Activated T-helper 9 cell treated with anti-CD3 and anti-CD28 coated beads, Interleukin-2, amount 50 U/mL, for 16 hours (primary cell): ENCODE measurements around the gene NFX1.

Experiments used
- DNase-seq: peaks from one replicate; pipeline ENCODE4 v3.0.0-alpha.2; 2020; ENCODE audit warnings: low read depth

Gene NFX1

DNA sequence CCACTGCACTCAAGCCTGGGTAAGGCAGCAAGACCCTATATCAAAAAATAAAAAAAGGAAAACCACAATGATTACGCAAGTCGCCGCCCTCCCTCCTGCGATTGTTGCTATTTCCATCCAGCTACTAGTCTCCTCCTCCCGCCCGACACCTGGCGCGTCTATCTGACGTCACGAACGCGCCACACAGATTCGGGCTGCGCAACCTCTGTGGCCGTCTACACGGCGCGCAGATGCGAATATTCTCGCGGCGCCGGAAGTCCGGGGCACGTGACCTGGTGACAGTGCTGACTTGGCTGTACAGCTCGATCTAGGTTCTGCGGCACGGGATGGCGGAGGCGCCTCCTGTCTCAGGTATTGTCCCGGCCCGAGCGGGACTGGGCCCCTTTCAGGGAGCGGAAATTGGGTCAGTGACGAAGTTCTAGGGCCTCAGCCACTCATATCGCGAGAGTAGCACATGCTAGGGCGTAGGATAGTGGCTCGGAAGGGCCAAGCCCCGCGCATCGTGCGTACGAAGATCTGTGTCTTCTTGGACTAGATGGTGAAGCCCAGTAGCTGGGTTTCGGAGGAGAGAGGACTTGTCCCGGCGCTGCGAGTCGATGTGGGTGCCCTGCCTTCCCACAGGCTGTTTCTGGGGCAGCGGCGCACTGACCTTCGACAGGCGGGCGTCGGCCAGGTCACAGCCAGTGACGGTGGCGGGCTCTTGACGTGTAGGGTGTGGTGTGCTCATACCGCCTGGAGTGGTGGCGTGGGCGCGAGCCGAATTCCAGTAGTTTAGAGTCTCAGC is at the start of gene NFX1:
Gene NFX1, plus strand, starts transcription at position 270 of the 784 bp plus-strand sequence. Its CDS starts 57 bp downstream, at position 327.
- peak; percentile 98 for DNase-seq

DNA sequence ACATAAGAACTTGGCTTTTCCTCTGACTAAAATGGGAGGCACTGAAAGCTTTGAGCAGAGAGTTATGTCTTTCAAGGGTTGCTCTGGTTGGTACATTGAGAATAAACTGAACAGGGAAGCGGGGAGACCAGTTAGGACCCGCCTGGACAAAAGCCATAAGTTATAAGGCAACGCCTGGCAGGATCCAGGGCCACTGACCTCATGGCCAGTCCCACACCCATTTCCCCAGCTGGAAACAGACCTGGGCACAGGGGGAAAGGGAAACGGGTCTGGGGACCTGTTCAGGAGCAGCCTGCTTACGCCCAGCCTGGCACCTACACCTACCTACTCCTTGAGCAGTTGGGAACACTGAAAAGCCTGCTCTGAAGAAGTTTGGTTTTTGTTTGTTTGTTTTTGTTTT is 49.0 kb upstream of the NFX1 start:
- no peak for DNase-seq

DNA sequence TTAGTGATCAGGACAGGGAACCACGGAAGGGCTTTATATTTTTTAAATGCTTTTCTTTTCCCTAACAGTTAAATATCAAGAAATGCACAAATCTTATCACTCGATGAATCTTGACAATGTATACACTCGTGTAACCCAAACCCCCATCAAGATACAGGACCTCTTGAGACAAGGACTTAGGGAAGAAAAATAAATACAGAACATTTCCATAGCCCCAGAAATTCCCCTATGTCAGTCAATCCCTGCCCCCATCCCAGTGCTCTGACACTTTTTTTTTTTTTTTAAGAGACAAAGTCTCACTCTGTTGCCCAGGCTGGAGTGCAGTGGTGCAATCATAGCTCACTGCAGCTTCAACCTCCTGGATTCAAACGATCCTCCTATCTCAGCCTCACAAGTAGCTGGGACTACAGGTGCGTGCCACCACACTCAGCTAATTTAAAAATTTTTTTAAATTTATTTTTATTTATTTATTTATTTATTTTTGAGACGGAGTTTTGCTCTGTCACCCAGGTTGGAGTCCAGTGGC is 47.6 kb upstream of the NFX1 start:
- no peak for DNase-seq

DNA sequence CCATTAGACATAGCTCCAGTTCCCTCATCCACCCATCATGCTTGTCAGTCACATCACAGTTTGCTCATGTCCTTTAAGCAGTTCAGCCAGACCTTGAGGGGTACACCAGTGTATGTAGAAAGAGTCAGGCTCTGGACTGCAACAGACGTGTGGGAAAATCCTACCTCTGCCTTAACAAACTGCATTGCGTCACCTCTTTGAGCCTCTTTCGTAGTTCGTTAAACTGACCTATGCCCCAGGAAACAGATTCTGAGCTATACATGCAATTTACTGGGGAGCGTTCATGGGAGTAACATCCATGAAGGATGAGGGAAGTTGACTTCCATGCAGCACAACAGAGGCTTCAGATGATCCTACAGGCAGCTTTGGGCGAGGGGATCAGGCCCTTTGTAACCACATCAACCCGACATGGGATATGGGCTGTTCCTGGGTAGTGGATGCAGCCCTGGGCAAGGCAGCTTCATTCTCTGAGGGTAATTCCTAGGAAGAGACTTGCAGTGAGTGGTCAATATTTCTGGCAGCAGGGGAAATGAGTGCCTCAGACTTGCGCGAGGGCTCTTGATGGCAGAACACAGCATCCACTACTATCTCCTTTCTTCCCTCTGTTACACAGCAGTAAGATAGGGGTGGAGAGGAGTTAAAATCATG is 46.1 kb upstream of the NFX1 start:
- DNase-seq = no peak

DNA sequence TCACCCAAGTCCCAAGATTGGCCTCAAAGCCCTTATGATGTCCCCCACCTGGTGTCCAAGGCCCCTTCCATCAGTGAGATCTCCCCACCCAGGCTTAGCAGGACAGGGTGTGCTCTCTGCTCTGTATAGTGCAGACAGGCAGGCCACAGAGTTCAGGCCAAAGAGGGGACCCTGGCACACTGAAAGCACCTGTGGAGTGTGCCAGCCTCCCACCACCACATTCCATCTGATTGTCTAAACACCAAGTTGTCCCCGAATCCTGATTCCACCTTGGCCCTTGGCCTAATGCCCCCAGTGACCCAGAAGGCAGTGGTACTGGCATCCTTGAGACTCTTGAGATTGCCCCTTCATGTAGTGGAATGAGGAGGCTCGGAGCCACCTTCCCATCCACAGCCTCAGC is 45.0 kb upstream of the NFX1 start:
- no peak for DNase-seq

DNA sequence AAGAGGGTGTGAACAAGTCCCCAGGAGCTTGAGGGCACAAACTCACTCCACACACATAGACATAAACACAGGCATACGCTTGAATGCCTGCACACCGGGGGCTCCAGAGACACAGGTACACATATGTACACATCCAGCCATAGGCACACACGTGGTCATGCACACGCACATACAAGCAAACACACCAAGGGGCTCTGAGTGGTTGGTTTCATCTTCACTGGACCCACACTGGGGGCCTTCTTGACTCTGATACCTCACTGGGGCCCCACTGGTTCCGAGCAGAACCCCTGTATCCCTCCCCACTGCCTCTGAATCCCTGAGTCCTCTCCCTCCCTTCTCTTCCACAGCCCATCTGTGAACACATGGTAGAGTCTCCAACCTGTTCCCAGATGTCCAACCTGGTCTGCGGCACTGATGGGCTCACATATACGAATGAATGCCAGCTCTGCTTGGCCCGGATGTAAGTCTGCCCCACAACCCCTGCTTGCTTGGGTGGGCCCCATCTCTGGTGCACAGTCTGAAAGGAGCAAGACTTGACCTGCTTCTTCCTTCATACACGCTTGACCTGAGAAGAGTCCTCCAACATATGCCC is 44.0 kb upstream of the NFX1 start:
- no peak for DNase-seq

DNA sequence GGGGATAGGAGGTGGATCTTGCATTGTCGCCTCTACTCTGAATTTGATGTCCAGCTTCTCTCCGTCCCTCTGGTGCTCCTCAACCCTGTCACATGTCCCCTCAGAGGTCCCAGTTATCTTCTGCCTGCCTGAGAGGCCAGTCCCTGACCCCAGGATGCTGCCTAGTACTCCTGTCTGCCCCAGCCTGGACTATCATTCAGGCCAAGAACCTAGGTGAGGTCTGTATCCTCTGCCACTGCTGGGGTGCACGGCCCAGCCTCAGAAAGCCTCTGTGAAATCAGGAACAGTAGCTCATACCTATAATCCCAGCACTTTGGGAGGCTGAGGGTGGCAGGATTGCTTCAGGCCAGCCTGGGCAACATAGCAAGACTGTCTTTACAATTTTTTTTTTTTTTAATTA is 41.7 kb upstream of the NFX1 start:
- no peak for DNase-seq

DNA sequence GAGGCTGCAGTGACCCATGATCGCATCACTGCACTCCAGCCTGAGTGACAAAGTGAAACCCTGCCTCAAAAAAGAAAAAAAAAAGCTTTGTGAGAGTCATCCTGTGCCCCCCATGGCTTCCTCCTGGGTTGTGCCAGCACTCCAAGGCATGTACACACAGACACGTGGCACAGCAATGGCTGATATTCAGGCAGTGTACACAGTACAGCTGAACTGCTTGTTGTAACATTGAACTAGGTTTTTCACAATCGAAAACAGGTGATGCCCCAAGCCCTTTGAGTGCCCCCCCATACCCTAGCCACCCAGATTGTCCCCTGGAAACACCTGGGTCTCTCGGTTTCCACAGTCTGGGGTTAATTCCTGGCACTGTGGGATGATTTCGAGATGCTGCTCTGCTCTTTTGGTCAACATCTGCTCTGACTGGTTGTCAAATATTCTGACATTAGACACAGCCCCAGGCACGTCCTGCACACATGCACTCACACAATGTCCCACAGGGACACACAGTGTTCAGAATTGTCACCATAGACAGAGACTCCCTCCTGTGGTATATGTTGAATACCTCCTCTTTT is 41.1 kb upstream of the NFX1 start:
- DNase-seq = no peak

DNA sequence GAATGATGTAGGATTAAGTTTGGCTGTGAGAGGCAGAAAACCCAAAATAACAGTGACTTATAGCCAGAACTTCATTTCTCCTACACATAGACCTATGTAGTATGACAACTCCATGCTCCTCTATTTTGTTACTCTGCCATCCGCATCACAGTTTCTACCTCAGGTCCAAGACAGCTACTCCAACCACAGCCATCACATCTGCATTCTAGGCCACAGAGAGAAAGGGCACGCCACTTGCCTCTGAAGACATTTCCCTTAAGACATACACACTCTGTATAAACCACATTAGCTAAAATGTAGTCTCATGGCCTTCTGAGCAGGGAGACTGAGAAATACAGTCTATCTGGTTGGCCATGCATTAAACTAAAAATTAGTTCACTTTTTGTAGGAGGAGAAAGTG is 40.3 kb upstream of the NFX1 start:
- DNase-seq = no peak

DNA sequence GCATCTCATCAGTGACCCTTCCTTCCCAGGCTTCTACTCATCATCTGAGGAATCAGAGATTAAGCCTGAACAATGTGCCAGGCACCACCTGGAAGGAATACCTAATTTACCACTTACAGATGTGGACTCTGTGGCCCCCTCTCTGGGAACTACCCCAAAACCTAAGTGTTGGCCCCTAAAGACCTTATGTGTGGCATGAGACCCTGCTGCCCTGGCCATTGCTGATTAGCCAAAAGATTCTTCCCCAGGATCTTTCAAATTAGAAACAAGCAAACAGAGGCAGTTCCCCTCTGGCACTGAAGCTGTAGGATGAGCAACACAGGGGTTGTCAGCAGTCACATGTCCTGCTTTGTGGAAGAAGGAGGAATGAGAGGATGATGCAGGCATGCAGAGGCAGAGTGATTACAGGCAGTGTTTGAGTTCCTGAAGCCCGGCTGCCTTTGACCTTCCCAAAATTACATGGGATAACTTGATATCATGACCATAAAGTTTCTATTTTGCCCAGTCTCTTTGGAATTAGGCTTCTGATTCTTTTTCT is 39.8 kb upstream of the NFX1 start:
- no peak for DNase-seq

DNA sequence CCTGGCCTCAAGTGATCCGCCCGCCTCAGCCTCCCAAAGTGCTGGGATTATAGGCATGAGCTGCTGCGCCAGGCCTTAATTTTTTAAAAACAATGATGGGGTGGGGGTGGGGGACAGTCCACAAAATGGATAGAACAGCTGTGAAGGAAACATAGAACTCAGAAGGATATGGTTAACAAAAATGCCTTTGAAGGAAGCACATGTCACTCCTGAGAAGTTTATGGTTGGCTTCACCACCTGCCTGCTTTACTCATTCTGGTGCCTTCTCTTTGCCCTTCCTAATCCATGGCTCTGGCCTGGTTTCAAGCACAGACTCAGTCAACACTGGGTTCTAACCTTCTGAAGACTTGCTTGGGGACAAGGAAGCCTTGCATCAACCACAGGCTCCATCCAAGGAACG is 36.1 kb upstream of the NFX1 start:
- no peak for DNase-seq

DNA sequence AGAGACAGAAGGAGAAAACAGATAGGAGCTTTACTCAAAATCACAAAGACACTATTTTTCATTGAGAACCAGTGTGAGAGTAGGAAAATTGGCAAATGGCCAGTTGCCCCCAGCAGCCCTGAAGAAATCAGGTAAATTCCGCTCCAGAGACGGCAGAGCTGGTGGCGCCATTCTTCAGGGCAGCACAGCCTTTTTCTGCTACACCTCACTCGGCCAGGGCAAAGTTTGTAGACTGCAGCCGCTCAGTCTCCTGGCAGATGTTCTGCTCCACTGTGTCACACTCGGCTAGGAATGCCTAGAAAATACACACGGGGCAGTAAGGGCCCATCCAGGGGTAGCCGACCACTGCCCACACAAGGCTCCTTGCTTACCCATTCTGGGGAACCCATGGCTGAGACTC is 35.3 kb upstream of the NFX1 start:
- no peak for DNase-seq

DNA sequence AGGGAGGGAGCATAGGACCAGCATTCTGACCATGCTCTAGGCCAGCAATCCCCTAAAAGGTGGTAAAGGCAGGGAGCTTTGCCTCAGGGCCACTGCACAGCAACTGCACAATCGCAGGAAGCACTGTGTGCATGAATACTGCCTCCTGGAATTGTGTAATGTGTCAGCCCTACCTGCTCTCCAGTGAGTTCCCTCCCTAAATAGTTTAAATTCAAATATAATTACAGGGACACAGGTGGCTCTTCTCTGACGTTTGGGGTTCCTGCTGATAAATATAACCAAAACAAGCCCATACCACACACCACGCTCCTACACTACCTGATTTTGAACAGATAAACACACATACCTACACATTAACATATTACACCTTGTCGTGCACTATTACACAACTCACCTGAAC is 34.8 kb upstream of the NFX1 start:
- no peak for DNase-seq

DNA sequence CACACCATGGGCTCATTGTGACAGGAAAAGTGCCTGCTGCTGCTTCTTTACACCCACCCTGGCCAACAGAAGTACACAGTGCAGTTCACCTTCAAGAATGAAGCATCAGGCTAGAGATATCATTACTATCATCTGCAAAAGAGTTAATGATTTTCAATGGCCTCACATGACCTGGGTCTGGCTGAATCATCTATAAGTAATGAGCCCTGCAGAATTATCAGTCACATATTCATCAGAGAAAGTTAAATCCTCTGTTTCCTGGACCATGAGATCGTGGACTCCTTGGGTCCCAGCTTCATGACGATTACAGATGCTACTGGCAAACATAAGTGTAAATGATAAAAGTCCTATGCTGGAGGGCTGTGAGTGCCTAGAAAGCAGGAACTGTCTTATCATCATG is 34.1 kb upstream of the NFX1 start:
- DNase-seq = no peak

DNA sequence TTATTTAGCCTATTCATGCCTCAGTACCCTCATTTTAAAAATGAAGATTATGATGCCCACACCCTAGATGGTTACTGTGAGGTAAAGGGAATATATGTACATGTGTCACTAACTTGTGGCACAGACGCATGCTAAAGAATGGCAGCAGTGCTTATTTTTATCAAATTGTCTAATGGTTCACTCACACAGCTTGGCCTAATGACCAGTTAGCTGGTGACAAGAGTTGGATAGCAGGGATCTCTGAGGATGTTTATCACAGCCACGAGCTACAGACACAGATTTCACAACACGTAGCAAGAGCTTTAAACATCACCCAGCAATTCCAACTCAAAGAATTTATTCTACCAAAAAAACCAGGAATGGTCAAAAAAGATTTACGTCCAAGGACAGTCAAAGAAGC is 33.0 kb upstream of the NFX1 start:
- DNase-seq = no peak

DNA sequence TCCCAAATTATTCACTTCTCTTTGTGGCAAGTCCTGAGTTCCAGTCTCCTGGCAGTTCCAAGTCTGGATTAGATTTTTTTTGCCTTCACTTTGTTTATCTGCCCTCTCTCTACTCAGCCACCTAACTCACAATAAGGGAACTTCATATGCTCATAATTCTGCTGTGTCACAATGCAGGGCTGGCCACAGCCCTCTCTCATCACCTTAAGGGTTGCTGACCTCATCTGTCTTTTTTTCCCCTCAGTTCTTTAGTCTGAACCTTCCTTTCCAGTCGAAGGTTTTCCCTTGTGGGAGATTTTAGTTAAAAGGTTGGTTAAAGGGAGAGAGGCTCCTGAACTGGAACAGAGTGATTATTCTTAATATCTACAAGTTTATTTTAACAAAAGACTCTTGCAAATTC is 29.9 kb upstream of the NFX1 start:
- DNase-seq = no peak

DNA sequence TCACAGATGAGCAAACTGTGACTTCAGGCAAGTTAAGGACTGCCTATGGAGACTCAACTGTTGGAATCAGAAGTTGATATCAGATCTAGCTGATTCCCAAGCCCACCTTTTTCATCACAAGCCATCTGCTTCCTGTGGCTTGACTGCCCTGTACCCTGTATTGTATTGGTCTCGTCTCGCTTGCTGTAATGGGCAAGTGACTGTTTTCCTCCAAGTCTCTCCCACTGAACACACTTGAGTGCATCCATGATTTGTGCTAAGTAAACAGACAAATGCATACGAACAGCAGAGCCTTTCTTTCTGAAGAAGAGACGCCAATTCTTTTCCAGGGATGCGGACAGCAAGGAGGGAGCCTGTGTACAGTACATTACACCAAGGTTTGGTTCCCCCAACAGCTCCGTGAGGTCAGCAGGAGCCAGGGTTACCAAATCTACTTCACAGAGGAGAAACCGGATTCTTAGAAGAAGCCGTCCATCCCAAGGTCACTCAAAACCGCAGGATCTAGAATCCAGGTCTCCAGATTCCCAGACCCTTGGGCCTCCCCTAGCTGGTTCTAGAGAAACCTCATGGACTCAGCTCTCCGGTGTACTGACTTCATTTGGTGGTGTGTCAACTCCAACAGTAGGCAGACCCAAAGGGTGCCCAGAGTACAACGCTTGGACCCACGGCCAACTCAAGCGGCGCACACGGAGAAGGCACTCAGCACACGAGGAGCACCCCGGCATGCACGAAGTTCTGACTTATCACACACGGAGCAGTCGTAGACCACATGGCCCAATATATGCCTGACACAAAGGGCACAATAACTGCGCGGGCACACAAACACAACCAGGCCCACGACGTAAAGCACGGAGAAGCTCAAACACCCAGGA is 26.9 kb upstream of the NFX1 start:
- no peak for DNase-seq

DNA sequence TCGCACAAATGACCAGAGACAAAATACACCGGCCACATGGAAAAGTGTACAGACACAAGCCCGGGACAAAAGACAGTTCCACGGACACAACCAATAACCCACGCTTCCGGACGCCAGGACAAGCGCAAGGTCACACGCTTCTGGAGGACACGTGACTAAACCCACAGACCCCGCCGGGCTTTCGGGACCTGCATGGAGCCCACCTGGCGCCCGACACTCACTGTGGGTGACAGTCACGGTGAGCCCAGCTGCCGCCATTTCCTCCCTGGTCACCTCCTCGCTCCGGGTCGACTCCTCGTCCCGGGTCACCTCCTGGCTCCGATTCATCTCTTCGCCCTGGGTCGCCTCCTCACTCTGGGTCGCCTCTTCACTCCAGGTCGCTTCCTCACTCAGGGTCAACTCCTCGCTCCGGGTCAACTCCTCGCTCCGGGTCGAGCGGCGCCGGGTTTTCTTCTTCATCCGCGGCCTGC is 26.3 kb upstream of the NFX1 start:
- DNase-seq = peak; percentile 25

DNA sequence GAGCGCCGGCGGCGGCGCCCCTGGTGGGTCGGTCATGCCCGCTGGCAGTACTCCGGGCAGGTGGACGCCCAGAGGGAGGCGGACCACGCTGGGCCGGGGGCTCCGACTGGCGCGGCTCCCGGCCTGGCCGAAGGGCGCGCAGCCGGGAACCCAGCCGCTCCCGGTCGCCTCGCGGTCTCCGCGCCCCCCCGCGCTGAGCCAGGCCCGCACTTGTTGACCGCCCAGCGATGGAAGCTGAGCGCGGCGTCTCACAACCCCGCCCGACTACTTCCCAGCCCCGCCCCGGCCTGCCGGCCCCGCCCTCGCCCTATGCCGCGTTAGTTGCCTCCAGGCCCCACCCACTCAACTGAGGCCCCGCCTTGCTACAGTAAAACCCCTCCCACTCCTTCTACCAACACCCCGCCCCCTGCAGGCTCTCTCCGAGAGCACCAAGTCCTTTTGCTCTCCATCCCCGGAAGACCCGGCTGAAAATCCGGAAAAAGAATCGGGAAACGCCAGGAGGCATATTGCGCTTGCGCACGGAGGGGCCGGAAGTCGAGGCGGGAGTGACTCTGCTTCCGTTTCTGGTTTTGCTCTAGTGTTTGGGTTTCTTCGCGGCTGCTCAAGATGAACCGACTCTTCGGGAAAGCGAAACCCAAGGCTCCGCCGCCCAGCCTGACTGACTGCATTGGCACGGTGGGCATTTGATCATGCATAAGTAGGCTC is 25.7 kb upstream of the NFX1 start, which contains the start of the genes BAG1 and CHMP5:
Gene BAG1, minus strand, starts transcription at position 236 of the 705 bp plus-strand sequence.
Gene CHMP5, plus strand, starts transcription at position 577 of the 705 bp plus-strand sequence. Its CDS starts 30 bp downstream, at position 607.
- peak; percentile 100 for DNase-seq

DNA sequence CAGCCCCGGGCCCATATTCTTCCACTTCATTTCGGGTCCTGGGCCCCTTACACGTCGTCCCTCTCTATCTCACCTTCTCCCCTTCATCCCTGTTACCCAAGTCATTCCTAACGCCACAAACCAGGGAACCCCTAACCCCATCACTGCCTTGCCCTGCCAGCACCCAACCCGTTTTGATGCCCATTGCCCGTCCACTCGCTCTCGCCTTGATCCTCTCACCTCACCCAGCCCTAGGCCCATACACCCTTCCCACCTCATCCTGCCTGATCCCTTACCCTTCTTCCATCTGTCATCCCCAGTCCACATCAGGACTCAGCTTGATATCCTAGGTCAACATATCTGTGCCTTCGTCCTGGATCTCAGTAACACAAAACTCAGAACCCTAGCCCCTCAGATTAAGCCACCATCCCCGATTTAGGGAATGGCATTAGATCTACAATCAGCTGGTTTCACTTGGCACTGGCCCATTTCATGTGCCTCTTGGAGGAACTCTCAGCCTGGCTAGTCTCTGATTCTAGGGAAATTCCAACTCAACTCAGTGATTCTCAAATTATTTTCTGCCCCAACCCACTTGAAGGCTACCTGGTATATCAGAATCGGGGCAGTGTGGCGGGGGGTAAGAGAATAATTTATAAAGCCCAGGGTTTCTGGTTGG is 25.0 kb upstream of the NFX1 start:
- no peak for DNase-seq
